NCI-H2107 (cell line): ENCODE results near the gene SAP30.

Experiments
- DNase-seq: peaks from one replicate; lab custom pipeline; 2025; lab: John Stamatoyannopoulos, UW

SAP30 gene

GRCh38 chr4:173415092-173415491 is 44.3 kb downstream of the SAP30 start:
- DNase-seq, result no peak

DNA sequence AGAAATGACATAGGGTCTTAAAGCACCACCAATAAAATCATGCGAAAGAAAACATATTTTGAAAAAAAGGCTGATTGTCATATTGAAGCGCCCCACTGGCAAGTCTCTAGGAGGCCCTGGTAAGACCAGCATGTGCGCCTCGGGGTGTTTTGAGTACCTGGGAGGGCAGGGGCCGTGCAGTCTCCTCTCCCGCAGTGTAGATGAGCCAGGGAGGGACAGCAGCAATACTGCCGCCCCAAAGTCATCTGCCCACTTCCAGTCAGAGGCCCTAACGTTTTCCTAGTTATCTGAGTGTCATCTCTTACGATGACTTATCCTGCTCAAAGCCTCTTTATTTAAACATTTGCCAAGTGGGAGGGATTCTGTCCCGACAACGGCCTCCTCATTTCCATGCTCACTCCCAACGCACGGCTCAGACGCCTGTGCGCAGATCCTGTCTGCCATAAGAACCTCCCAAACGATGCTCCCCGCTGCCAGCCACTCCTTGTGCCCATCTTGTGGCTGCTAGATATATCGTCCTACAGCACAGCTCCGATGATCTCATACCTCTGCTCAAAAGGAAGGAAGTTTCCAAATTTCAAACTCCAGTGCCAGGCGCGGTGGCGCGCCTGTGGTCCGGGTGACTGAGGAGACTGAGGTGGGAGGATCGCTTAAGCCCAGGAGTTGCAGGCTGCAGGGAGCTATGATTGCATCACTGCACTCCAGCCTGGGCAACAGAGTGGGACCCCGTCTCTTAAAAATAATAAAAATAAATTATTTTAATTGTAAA is 45.3 kb downstream of the SAP30 start:
- DNase-seq, result no peak

- no peak for DNase-seq
Observed at GRCh38 chr4:173417833-173418232, 47.1 kb downstream of the SAP30 start.

DNA sequence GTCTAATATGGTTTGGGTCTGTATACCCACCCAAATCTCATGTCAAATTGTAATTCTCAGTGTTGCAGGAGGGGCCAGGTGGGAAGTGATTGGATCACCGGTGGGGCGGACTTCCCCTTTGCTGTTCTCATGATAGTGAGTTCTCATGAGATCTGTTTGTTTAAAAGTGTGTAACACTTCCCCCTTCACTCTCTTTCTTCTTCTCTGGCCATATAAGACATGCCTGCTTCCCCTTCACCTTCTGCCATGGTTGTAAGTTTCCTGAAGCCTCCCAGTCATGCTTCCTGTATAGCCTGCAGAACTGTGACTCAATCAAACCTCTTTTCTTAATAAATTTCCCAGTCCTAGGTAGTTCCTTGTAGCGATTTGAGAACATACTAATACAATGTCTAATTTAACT is 47.9 kb downstream of the SAP30 start:
- DNase-seq, result no peak

DNA sequence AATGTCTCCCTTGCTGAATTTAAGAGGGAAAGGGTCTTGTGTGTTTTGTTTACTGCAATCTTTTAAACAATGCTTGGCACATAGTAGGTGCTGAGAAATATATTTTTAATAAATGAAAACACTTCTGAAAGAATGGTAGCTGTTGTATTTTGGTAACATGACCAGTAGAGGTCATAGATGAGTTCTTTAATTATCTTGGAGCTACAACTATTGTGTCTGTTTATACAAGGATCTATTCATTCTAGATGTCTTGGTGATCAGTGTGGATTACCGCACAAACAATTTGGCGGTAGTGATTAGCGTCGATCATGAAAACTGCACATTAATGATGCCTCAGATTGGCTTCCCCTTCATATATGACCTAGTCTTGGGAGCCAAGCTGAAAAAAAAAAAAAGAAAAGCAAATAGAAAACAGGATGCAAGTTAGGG is 49.6 kb downstream of the SAP30 start:
- no peak for DNase-seq

GRCh38 chr4:173420801-173421200 is 50.0 kb downstream of the SAP30 start:
- DNase-seq, result no peak

- DNase-seq, result no peak
Observed at GRCh38 chr4:173424899-173425805, 54.4 kb downstream of the SAP30 start.

GRCh38 chr4:173426064-173426463 is 55.3 kb downstream of the SAP30 start:
- DNase-seq, result no peak
